HepG2 (cell line): Measurements from ENCODE around the gene FBXO28. TPM values are rescaled to one million over a fixed set of nuclear protein-coding genes. Genes with fewer than 3 reads are reported as not detected.

ENCODE experiments used
- ATF7-NPFF ChIP-seq: sonication (generic); formaldehyde crosslinking; IDR thresholded peaks from 2 replicates; pipeline ENCODE4 v1.8.1; 2023; ENCODE audit warnings: mild to moderate bottlenecking, low read depth, missing genetic modification reagents, moderate library complexity
- ATM ChIP-seq: fragments of 450-650 bp; IDR thresholded peaks from 2 replicates; pipeline ENCODE4 v1.7.1; 2017; ENCODE audit warnings: mild to moderate bottlenecking, borderline replicate concordance
- IRX3 ChIP-seq: sonication (generic); formaldehyde crosslinking; IDR thresholded peaks from 2 replicates; pipeline ENCODE4 v1.8.1; 2023; ENCODE audit warnings: mild to moderate bottlenecking, low read depth, missing genetic modification reagents, borderline replicate concordance
- KAT2B ChIP-seq: fragments of 150-350 bp; IDR thresholded peaks from 2 replicates; pipeline ENCODE4 v1.6.1; 2014; ENCODE audit warnings: low read depth, low read length, borderline replicate concordance
- KDM3A ChIP-seq: IDR thresholded peaks from 2 replicates; pipeline ENCODE4 v1.6.1; 2018; ENCODE audit warnings: low read depth, missing compliant biosample characterization
- KLF12 ChIP-seq: sonication (generic); formaldehyde crosslinking; IDR thresholded peaks from 2 replicates; pipeline ENCODE4 v1.4.0; 2020; ENCODE audit warnings: missing genetic modification reagents, borderline replicate concordance
- KMT2B ChIP-seq: IDR thresholded peaks from 2 replicates; pipeline ENCODE4 v1.6.1; 2016; ENCODE audit warnings: missing genetic modification reagents, missing compliant biosample characterization
- RARG ChIP-seq: sonication (generic); formaldehyde crosslinking; IDR thresholded peaks from 2 replicates; pipeline ENCODE4 v1.4.0; 2020; ENCODE audit warnings: low read depth, mild to moderate bottlenecking, missing genetic modification reagents
- REXO4 ChIP-seq: sonication (generic); formaldehyde crosslinking; IDR thresholded peaks from 2 replicates; pipeline ENCODE4 v1.8.0; 2022; ENCODE audit warnings: missing genetic modification reagents, mild to moderate bottlenecking, borderline replicate concordance
- TSC22D2 ChIP-seq: sonication (generic); formaldehyde crosslinking; IDR thresholded peaks from 2 replicates; pipeline ENCODE4 v1.5.1; 2020; ENCODE audit warnings: missing genetic modification reagents, mild to moderate bottlenecking, borderline replicate concordance
- ZBTB20 ChIP-seq: sonication (generic); formaldehyde crosslinking; IDR thresholded peaks from 2 replicates; pipeline ENCODE4 v1.8.1; 2023; ENCODE audit warnings: missing genetic modification reagents, low read depth, mild to moderate bottlenecking, borderline replicate concordance
- ZFP82 ChIP-seq: sonication (generic); formaldehyde crosslinking; IDR thresholded peaks from 2 replicates; pipeline ENCODE4 v1.5.1; 2020; ENCODE audit warnings: mild to moderate bottlenecking, missing genetic modification reagents, borderline replicate concordance
- ZFP90 ChIP-seq: sonication (generic); formaldehyde crosslinking; IDR thresholded peaks from 2 replicates; pipeline ENCODE4 v1.8.0; 2022; ENCODE audit warnings: missing genetic modification reagents, mild to moderate bottlenecking, inconsistent platforms, borderline replicate concordance
- ZNF616 ChIP-seq: sonication (generic); formaldehyde crosslinking; IDR thresholded peaks from 2 replicates; pipeline ENCODE4 v1.5.0; 2020; ENCODE audit warnings: low read depth, mild to moderate bottlenecking, missing genetic modification reagents
- polyA plus RNA-seq, 8 experiments: library from polyadenylated mRNA; depleted of rRNA in 3 of 8; stranded (reverse) in 7 of 8; unstranded in 1 of 8; fragments of >200 nt; fragmentation: Illumina TruSeq in 4 of 8; extraction: Trizol in 4 of 8; gene quantifications; 2 replicates each; pipeline versions ENCODE4 v1.2.1 to v1.2.3, GENCODE V29; 2011 to 2016; ENCODE audit warnings: low read depth in 4 of 8, missing spikeins in 1 of 8, mixed read lengths in 1 of 8; ENCODE audit not compliant: insufficient read depth in 1 of 8
- total RNA-seq, 5 experiments: library from RNA; depleted of rRNA; stranded (reverse); fragments of >200 nt; fragmentation: Illumina TruSeq; extraction: Trizol; gene quantifications; 2 replicates each; pipeline ENCODE4 v1.2.3, GENCODE V29; 2016; ENCODE audit warnings: low read depth in 1 of 5
- TF ChIP-seq, protein P1 (sequence below): sonication (generic); formaldehyde crosslinking; IDR thresholded peaks from 2 replicates; pipeline ENCODE4 v1.4.0; 2020; ENCODE audit warnings: mild to moderate bottlenecking, missing genetic modification reagents
- TF ChIP-seq, protein P2 (sequence below): sonication (generic); formaldehyde crosslinking; IDR thresholded peaks from 2 replicates; pipeline ENCODE4 v1.5.1; 2020; ENCODE audit warnings: missing genetic modification reagents, mild to moderate bottlenecking, borderline replicate concordance
- TF ChIP-seq, protein P3 (sequence below): sonication (generic); formaldehyde crosslinking; IDR thresholded peaks from 2 replicates; pipeline ENCODE4 v1.8.1; 2023; ENCODE audit warnings: mild to moderate bottlenecking, missing genetic modification reagents, borderline replicate concordance
- TF ChIP-seq, protein P4 (sequence below): sonication (generic); formaldehyde crosslinking; IDR thresholded peaks from 2 replicates; pipeline ENCODE4 v1.4.0; 2020; ENCODE audit warnings: missing genetic modification reagents
- TF ChIP-seq, protein P5 (sequence below): sonication (generic); formaldehyde crosslinking; IDR thresholded peaks from 2 replicates; pipeline ENCODE4 v1.5.0; 2020; ENCODE audit warnings: missing genetic modification reagents
- TF ChIP-seq, protein P6 (sequence below), 2 experiments: fragments of 450-650 bp in 1 of 2; sonication (generic) in 1 of 2; formaldehyde crosslinking; IDR thresholded peaks; 2 replicates each; pipeline versions ENCODE4 v1.5.0 to v1.8.0; 2020 to 2022; ENCODE audit warnings: mild to moderate bottlenecking in 1 of 2, missing genetic modification reagents in 1 of 2

The FBXO28 gene
- total and polyA plus RNA-seq, 2 of the 13 experiments (the other 11 are each of a cell fraction or from before 2014, with no cell fraction given), result 8.5 to 29.1 TPM

DNA sequence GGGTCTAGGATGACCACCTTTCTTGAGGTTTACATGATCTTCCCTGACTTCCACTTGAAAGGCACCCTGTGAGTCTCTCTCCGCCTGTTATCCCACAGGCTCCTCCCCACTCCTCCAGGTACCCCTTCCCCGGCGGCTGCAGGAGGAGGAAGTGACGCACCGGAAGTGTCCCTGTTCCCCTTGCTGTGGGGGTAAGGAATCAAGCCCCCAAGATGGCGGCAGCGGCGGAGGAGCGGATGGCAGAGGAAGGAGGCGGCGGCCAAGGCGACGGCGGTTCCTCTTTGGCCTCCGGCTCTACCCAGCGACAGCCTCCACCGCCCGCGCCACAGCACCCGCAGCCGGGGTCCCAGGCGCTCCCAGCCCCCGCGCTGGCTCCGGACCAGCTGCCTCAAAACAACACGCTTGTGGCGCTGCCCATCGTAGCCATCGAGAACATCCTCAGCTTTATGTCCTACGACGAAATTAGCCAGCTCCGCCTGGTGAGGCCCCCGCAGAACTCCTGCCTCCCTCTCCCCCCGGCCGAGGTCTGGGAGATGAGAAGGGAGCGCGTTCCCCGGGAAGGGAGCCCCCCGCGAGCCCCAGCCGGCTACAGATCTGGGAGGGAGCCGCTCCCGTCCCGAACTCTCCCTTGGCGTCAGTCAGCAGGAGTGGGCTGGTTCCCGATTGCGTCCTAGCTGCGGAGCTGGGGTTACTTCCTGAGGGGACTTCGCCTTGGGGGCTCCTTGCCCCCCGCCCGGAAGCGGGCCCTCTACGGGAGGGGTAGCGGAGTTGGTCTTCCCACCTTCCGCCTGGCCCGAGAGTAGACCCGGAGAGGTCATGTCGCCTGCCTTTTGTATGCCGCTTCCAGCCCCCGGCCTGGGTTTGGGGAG is at the start of gene FBXO28 (continued):
- TF ChIP-seq, protein P1, sequence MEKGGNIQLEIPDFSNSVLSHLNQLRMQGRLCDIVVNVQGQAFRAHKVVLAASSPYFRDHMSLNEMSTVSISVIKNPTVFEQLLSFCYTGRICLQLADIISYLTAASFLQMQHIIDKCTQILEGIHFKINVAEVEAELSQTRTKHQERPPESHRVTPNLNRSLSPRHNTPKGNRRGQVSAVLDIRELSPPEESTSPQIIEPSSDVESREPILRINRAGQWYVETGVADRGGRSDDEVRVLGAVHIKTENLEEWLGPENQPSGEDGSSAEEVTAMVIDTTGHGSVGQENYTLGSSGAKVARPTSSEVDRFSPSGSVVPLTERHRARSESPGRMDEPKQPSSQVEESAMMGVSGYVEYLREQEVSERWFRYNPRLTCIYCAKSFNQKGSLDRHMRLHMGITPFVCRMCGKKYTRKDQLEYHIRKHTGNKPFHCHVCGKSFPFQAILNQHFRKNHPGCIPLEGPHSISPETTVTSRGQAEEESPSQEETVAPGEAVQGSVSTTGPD (CRISPR knock-in tag), result no peak
- TF ChIP-seq TSC22D2 (CRISPR knock-in tag) (no peak; the same call in 1 of the 2 replicates), RARG (CRISPR knock-in tag) (no peak), ZBTB20 (CRISPR knock-in tag) (no peak), ZNF616 (CRISPR knock-in tag) (peak; percentile 85; the same call in 1 of the 2 replicates), ZFP90 (CRISPR knock-in tag) (no peak), KDM3A (peak; percentile 77), IRX3 (CRISPR knock-in tag) (no peak), REXO4 (CRISPR knock-in tag) (no peak), KLF12 (CRISPR knock-in tag) (peak; percentile 56; the same call in 1 of the 2 replicates), KMT2B (peak; percentile 94), ATM (no peak), KAT2B (no peak), ATF7-NPFF (CRISPR knock-in tag) (peak; percentile 45; the same call in 1 of the 2 replicates), ZFP82 (CRISPR knock-in tag) (no peak)
- TF ChIP-seq, protein P2, sequence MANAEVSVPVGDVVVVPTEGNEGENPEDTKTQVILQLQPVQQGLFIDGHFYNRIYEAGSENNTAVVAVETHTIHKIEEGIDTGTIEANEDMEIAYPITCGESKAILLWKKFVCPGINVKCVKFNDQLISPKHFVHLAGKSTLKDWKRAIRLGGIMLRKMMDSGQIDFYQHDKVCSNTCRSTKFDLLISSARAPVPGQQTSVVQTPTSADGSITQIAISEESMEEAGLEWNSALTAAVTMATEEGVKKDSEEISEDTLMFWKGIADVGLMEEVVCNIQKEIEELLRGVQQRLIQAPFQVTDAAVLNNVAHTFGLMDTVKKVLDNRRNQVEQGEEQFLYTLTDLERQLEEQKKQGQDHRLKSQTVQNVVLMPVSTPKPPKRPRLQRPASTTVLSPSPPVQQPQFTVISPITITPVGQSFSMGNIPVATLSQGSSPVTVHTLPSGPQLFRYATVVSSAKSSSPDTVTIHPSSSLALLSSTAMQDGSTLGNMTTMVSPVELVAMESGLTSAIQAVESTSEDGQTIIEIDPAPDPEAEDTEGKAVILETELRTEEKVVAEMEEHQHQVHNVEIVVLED (CRISPR knock-in tag), result no peak; the same call in 1 of the 2 replicates
- TF ChIP-seq, protein P3, sequence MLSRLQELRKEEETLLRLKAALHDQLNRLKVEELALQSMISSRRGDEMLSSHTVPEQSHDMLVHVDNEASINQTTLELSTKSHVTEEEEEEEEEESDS (CRISPR knock-in tag), result no peak
- TF ChIP-seq, protein P4, sequence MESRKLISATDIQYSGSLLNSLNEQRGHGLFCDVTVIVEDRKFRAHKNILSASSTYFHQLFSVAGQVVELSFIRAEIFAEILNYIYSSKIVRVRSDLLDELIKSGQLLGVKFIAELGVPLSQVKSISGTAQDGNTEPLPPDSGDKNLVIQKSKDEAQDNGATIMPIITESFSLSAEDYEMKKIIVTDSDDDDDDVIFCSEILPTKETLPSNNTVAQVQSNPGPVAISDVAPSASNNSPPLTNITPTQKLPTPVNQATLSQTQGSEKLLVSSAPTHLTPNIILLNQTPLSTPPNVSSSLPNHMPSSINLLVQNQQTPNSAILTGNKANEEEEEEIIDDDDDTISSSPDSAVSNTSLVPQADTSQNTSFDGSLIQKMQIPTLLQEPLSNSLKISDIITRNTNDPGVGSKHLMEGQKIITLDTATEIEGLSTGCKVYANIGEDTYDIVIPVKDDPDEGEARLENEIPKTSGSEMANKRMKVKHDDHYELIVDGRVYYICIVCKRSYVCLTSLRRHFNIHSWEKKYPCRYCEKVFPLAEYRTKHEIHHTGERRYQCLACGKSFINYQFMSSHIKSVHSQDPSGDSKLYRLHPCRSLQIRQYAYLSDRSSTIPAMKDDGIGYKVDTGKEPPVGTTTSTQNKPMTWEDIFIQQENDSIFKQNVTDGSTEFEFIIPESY (CRISPR knock-in tag), result no peak
- TF ChIP-seq, protein P5, sequence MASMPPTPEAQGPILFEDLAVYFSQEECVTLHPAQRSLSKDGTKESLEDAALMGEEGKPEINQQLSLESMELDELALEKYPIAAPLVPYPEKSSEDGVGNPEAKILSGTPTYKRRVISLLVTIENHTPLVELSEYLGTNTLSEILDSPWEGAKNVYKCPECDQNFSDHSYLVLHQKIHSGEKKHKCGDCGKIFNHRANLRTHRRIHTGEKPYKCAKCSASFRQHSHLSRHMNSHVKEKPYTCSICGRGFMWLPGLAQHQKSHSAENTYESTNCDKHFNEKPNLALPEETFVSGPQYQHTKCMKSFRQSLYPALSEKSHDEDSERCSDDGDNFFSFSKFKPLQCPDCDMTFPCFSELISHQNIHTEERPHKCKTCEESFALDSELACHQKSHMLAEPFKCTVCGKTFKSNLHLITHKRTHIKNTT (CRISPR knock-in tag), result no peak
- TF ChIP-seq, protein P6, sequence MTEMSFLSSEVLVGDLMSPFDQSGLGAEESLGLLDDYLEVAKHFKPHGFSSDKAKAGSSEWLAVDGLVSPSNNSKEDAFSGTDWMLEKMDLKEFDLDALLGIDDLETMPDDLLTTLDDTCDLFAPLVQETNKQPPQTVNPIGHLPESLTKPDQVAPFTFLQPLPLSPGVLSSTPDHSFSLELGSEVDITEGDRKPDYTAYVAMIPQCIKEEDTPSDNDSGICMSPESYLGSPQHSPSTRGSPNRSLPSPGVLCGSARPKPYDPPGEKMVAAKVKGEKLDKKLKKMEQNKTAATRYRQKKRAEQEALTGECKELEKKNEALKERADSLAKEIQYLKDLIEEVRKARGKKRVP (CRISPR knock-in tag; IDR thresholded peaks at IDR 0.05), result peak in 1 of 2 experiments; percentile 34; a peak in 1 of 4 replicates
